ENCODE results near the gene NAGK.

NAGK gene

GRCh38 chr2:71125506-71126294, 57.3 kb downstream of the NAGK start:
- no peaks in the 10 kb centered on the region for H3K4me1 ChIP-seq (ENCODE audit: control insufficient read depth, insufficient read depth, low read length)
- no peak overlapping the region for H3K4me3 ChIP-seq (ENCODE audit: low read depth, low read length)
- no peaks in the 10 kb centered on the region for H3K27me3 ChIP-seq (ENCODE audit: control insufficient read depth, insufficient read depth, low read length)
- no peaks in the 10 kb centered on the region for H3K36me3 ChIP-seq (ENCODE audit: control insufficient read depth, insufficient read depth, low read length)
- H3K9ac ChIP-seq (ENCODE audit: low read depth, low read length) = no peak overlapping the region
- no peaks in the 10 kb centered on the region for H3K9me3 ChIP-seq (ENCODE audit: control insufficient read depth, insufficient read depth, low read length)

- no peaks in the 10 kb centered on the region for H3K4me1 ChIP-seq (ENCODE audit: control insufficient read depth, insufficient read depth, low read length)
- no peaks in the 10 kb centered on the region for H3K36me3 ChIP-seq (ENCODE audit: control insufficient read depth, insufficient read depth, low read length)
- no peak overlapping the region for H3K4me3 ChIP-seq (ENCODE audit: low read depth, low read length)
- H3K9me3 ChIP-seq (ENCODE audit: control insufficient read depth, insufficient read depth, low read length) = no peaks in the 10 kb centered on the region
- no peak overlapping the region for H3K9ac ChIP-seq (ENCODE audit: low read depth, low read length)
- no peaks in the 10 kb centered on the region for H3K27me3 ChIP-seq (ENCODE audit: control insufficient read depth, insufficient read depth, low read length)
These were observed 58.5 kb downstream of the NAGK start for GRCh38 chr2:71126957-71127356.
